Adrenal gland (tissue), 12 donors: ENCODE data around the gene SCYGR6. TPM values are rescaled to one million over a fixed set of nuclear protein-coding genes. Genes with fewer than 3 reads are reported as not detected.

Experiments used
- DNase-seq, 7 donors: peaks; one replicate each; pipeline ENCODE4 v3.0.0-alpha.2; 2019 to 2020
- H3K27ac ChIP-seq, 5 donors: fragments of 200-600 bp; sonication (generic) in 4 of 5; 1 replicate in 3 of 5; 2 replicates in 2 of 5; pipeline versions ENCODE4 v1.5.1 to v1.8.0; 2016 to 2020; ENCODE audit warnings: mild to moderate bottlenecking in 1 of 5
- H3K27me3 ChIP-seq: fragments of 200-600 bp; 2 replicates; pipeline ENCODE4 v1.8.0; 2021
- H3K36me3 ChIP-seq, 2 donors: fragments of 200-600 bp; replicated peaks in 1 of 2; 1 replicate in 1 of 2; 2 replicates in 1 of 2; pipeline versions ENCODE4 v1.5.1 to v1.8.0; 2018 to 2022
- H3K4me1 ChIP-seq, 2 donors: fragments of 200-600 bp; replicated peaks in 1 of 2; 1 replicate in 1 of 2; 2 replicates in 1 of 2; pipeline versions ENCODE4 v1.5.1 to v1.8.0; 2018 to 2021
- H3K4me3 ChIP-seq, 4 donors: fragments of 200-600 bp; sonication (generic) in 3 of 4; one replicate each; pipeline ENCODE4 v1.5.1; 2016 to 2018
- H3K9me3 ChIP-seq, 3 donors: fragments of 200-600 bp; sonication (generic) in 1 of 3; replicated peaks in 1 of 3; 1 replicate in 2 of 3; 2 replicates in 1 of 3; pipeline versions ENCODE4 v1.5.1 to v1.8.0; 2016 to 2021
- POLR2A ChIP-seq, 2 donors: fragments of 450-650 bp; IDR thresholded peaks; one replicate each; pipeline ENCODE4 v1.6.1; 2017; ENCODE audit warnings: antibody characterized with exemption in 2 of 2, mild to moderate bottlenecking in 2 of 2, moderate library complexity in 1 of 2
- WGBS, 4 donors: extraction: QIAGEN DNeasy Blood & Tissue Kit in 2 of 4; methylation state at CpG; one replicate each; pipeline versions ENCODE4 v1.1.5 to v1.1.7; 2013 to 2017; 5-methylcytosine and 5-hydroxymethylcytosine counted together
- intact Hi-C, 2 donors: fragments of 100-400 bp; cut with DNase I; formaldehyde crosslinking; loops; one replicate each; pipeline versions ENCODE4 v1.14.1 to v1.15.0; 2022 to 2023
- polyA plus RNA-seq, 3 donors: library from polyadenylated mRNA; stranded (reverse); fragments of 200-250 nt in 2 of 3; fragments of 350-450 nt in 1 of 3; fragmentation: Illumina TruSeq in 1 of 3; extraction: RNeasy Lipid Tissue Mini Kit (QIAGEN cat#74804) in 1 of 3; gene quantifications; one replicate each; pipeline ENCODE4 v1.2.3, GENCODE V29; 2013 to 2014
- total RNA-seq, 9 donors: library from RNA; depleted of rRNA in 4 of 9; stranded (reverse); fragments of >200 nt in 4 of 9; fragments of 120-200 nt in 1 of 9; fragmentation: NEBNext Ultra II Directional in 1 of 9; extraction: Animal tissue kit (Norgen Biotek cat#: 25700) in 1 of 9; gene quantifications; one replicate each; pipeline versions ENCODE4 v1.1.0 to v1.2.4, GENCODE V29; 2013 to 2023
- TF ChIP-seq, protein P1 (sequence below), 6 experiments: fragments of 450-650 bp in 4 of 6; fragments of 200-600 bp in 2 of 6; sonication (generic) in 1 of 6; IDR thresholded peaks; 1 replicate in 5 of 6; 2 replicates in 1 of 6; pipeline versions ENCODE4 v1.5.1 to v1.8.0; 2016 to 2021; ENCODE audit warnings: antibody characterized with exemption in 6 of 6, mild to moderate bottlenecking in 2 of 6, moderate library complexity in 1 of 6
- donor health status: healthy with polysubstance abuse.
- donor health status: Bipolar disorder and iron deficiency.
- donor health status: DM: yes; HTN: yes; CAD: no.
- donor health status: DM: no; HTN: no; CAD: no.
- donor health status: DM: no; HTN: no; CAD: no.
- donor health status: DM: yes; HTN: yes; CAD: no.

The SCYGR6 gene
- total and polyA plus RNA-seq, 12 donors: not detected

DNA sequence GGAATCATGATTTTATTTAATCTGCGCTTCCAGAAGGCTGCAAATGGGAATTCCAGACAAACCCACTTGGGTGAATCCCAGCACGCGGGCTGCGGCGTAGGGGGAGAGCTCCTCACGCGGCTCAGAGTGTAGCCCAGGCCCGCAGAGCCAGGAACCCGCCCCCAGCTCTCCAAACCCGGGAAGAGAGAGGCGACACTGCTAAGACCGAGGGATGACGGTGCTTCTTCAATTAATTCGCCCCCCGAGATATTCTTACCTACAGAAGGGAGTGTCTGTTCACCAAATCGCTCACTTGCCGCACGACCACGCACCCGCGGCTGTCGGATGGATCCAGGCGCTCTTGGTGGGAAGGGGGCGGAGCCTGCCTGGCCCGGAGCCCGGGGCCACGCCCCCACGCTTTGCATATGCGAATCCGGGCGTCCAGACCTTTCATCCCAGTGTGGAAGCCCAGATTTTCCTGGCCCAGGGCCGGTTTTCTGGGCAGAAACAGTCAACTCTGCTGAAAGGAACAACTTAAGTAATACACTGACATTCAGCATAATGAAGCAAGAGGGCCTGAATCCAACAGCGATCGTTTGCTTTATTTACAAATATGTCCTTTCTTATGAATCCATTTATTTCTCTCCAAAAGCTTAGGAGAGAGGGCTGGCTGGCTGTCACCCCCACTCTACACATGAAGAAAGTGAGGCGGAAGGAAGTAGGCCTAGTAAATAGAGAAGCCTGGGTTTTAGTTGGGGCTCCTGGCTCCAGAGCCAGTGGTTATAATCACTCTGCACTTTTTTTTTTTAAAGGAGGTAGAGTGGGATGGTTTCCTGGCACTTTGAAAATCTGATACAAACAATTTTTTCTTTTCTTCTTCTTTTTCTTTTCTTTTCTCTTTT is 6.6 kb downstream of the SCYGR6 start, which contains the start of gene SLC19A3:
Gene SLC19A3, minus strand, starts transcription at position 342 of the 881 bp plus-strand sequence. CDS start 15,710 bp downstream, outside the sequence.
- Histone ChIP-seq H3K27me3 (no peaks in the 10 kb centered on the region), H3K27ac (peak within 1 kb of the TSS in 1 of 5 donors; percentile 41), H3K4me1 (peaks cover 0 to 7% of the 10 kb centered on the region in 2 donors), H3K36me3 (no peaks in the 10 kb centered on the region), H3K9me3 (no peaks in the 10 kb centered on the region), H3K4me3 (peak within 1 kb of the TSS in 1 of 4 donors; percentile 39)
- WGBS, 4 donors: 6 to 12% (median 9%) methylated on average over 19 to 35 of the region's 35 CpGs
- intact Hi-C loops: no loop called here
- peak; percentile 69 to 88 (median 85) for DNase-seq
- TF ChIP-seq, protein P1, sequence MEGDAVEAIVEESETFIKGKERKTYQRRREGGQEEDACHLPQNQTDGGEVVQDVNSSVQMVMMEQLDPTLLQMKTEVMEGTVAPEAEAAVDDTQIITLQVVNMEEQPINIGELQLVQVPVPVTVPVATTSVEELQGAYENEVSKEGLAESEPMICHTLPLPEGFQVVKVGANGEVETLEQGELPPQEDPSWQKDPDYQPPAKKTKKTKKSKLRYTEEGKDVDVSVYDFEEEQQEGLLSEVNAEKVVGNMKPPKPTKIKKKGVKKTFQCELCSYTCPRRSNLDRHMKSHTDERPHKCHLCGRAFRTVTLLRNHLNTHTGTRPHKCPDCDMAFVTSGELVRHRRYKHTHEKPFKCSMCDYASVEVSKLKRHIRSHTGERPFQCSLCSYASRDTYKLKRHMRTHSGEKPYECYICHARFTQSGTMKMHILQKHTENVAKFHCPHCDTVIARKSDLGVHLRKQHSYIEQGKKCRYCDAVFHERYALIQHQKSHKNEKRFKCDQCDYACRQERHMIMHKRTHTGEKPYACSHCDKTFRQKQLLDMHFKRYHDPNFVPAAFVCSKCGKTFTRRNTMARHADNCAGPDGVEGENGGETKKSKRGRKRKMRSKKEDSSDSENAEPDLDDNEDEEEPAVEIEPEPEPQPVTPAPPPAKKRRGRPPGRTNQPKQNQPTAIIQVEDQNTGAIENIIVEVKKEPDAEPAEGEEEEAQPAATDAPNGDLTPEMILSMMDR (IDR thresholded peaks at IDR 0.05): no peak
- no peak for TF ChIP-seq POLR2A (IDR thresholded peaks at IDR 0.05)

- 88 to 100% (median 96%) methylated on average over 2 of the region's 2 CpGs for WGBS, 4 donors
- Histone ChIP-seq H3K9me3 (no peaks in the 10 kb centered on the region), H3K36me3 (no peaks in the 10 kb centered on the region), H3K4me3 (no peak overlapping the region), H3K27me3 (no peaks in the 10 kb centered on the region), H3K4me1 (peaks cover 0 to 7% of the 10 kb centered on the region in 2 donors), H3K27ac (no peak overlapping the region)
- intact Hi-C loops: no loop called here
- no peak for TF ChIP-seq POLR2A (IDR thresholded peaks at IDR 0.05)
- no peak for DNase-seq
Observed at GRCh38 chr2:227716501-227716900, 8.1 kb downstream of the SCYGR6 start.

DNA sequence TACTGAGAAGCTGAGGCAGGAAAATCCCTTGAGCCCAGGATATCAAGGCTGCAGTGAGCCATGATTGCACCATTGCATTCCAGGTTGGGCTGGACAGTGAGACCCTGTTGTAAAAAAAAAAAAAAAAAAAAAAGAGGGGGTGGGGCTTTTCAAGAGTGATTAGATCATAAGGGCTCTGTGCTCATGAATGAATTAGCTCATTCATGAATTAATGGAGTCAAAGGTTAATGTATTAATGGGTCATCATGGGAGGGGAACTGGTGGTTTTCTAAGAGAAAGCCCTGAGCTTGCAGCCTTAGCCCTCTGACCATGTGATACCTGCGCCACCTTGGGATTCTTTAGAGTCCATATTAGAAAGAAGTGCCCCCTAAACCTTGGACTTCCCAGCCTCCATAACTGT is 11.3 kb downstream of the SCYGR6 start:
- TF ChIP-seq, protein P1 (IDR thresholded peaks at IDR 0.05): no peak
- no peak for TF ChIP-seq POLR2A (IDR thresholded peaks at IDR 0.05)
- intact Hi-C loops: no loop called here
- 33 to 100% (median 94%) methylated on average over 1 of the region's 1 CpG for WGBS, 4 donors
- Histone ChIP-seq H3K36me3 (no peaks in the 10 kb centered on the region), H3K4me1 (peaks cover 0 to 3% of the 10 kb centered on the region in 2 donors), H3K27ac (no peak overlapping the region), H3K4me3 (no peak overlapping the region), H3K9me3 (no peaks in the 10 kb centered on the region), H3K27me3 (no peaks in the 10 kb centered on the region)
- DNase-seq: no peak

GRCh38 chr2:227710986-227711385 is 13.6 kb downstream of the SCYGR6 start:
- Histone ChIP-seq H3K36me3 (no peaks in the 10 kb centered on the region), H3K4me1 (no peaks in the 10 kb centered on the region), H3K27ac (no peak overlapping the region), H3K4me3 (no peak overlapping the region), H3K9me3 (no peaks in the 10 kb centered on the region), H3K27me3 (no peaks in the 10 kb centered on the region)
- intact Hi-C loops: no loop called here
- no peak for DNase-seq
- no peak for TF ChIP-seq POLR2A (IDR thresholded peaks at IDR 0.05)
- TF ChIP-seq, protein P1 (IDR thresholded peaks at IDR 0.05): no peak
- WGBS, 4 donors: 84 to 90% (median 89%) methylated on average over 7 of the region's 7 CpGs
